Ovary (tissue), 9 donors: ENCODE data around the gene CEP112. TPM values are rescaled to one million over a fixed set of nuclear protein-coding genes. Genes with fewer than 3 reads are reported as not detected.

Source experiments
- DNase-seq, 5 donors: peaks; one replicate each; pipeline ENCODE4 v3.0.0-alpha.2; 2019 to 2020
- H3K27ac ChIP-seq, 2 donors: fragments of 200-600 bp; one replicate each; pipeline versions ENCODE4 v1.5.1 to v1.8.0; 2019 to 2022
- H3K27me3 ChIP-seq: fragments of 200-600 bp; one replicate; pipeline ENCODE4 v1.8.0; 2022
- H3K36me3 ChIP-seq: fragments of 200-600 bp; sonication (generic); one replicate; pipeline ENCODE4 v1.5.1; 2019
- H3K4me1 ChIP-seq: one replicate; pipeline ENCODE4 v1.8.1; 2013; ENCODE audit warnings: mild to moderate bottlenecking, moderate library complexity; ENCODE audit not compliant: insufficient read depth
- H3K4me3 ChIP-seq: fragments of 200-600 bp; sonication (generic); one replicate; pipeline ENCODE4 v1.5.1; 2017
- H3K9me3 ChIP-seq, 2 donors: fragments of 200-600 bp in 1 of 2; sonication (generic) in 1 of 2; one replicate each; pipeline versions ENCODE4 v1.5.1 to v1.8.1; 2013 to 2019; ENCODE audit warnings: mild to moderate bottlenecking in 1 of 2, moderate library complexity in 1 of 2
- CTCF ChIP-seq, 3 donors: fragments of 450-650 bp in 2 of 3; fragments of 200-600 bp in 1 of 3; IDR thresholded peaks; one replicate each; pipeline versions ENCODE4 v1.5.1 to v1.8.0; 2016 to 2022; ENCODE audit warnings: antibody characterized with exemption in 3 of 3, mild to moderate bottlenecking in 1 of 3
- EP300 ChIP-seq: sonication (generic); formaldehyde crosslinking; IDR thresholded peaks from one replicate; pipeline ENCODE4 v1.6.1; 2017; ENCODE audit warnings: antibody characterized with exemption
- POLR2A ChIP-seq: fragments of 450-650 bp; IDR thresholded peaks from one replicate; pipeline ENCODE4 v1.6.1; 2017; ENCODE audit warnings: antibody characterized with exemption, mild to moderate bottlenecking, moderate library complexity
- WGBS, 3 donors: extraction: QIAGEN DNeasy Blood & Tissue Kit in 1 of 3; methylation state at CpG; one replicate each; pipeline versions ENCODE4 v1.1.5 to v1.1.7; 2013 to 2017; 5-methylcytosine and 5-hydroxymethylcytosine counted together
- intact Hi-C, 4 donors: fragments of 100-400 bp; cut with DNase I; formaldehyde crosslinking; loops; one replicate each; pipeline versions ENCODE4 v1.11.0 to v1.15.1; 2022 to 2023
- polyA plus RNA-seq, 2 donors: library from polyadenylated mRNA; stranded (reverse); fragments of 200-250 nt in 1 of 2; fragments of 350-450 nt in 1 of 2; fragmentation: Illumina TruSeq in 1 of 2; extraction: RNeasy Lipid Tissue Mini Kit (QIAGEN cat#74804) in 1 of 2; gene quantifications; one replicate each; pipeline ENCODE4 v1.2.3, GENCODE V29; 2013 to 2014
- total RNA-seq, 7 donors: library from RNA; depleted of rRNA in 2 of 7; stranded (reverse); fragments of >200 nt in 2 of 7; fragmentation: NEBNext Ultra II Directional in 3 of 7; extraction: Animal tissue kit (Norgen Biotek cat#: 25700) in 3 of 7; gene quantifications; one replicate each; pipeline versions ENCODE4 v1.1.0 to v1.2.4, GENCODE V29; 2016 to 2023
- donor health status: DM: no; HTN: no; CAD: no; lungs with moderate emphysema.
- donor health status: DM: no; HTN: no; CAD: no.
- donor health status: Bipolar disorder and iron deficiency.
- donor health status: DM: yes; HTN: yes; CAD: no.
- donor health status: DM: no; HTN: no; CAD: no.
- donor health status: DM: yes; HTN: yes; CAD: no.

CEP112 gene
- total and polyA plus RNA-seq, 9 donors, result 9.3 to 25.5 (median 16.9) TPM

DNA sequence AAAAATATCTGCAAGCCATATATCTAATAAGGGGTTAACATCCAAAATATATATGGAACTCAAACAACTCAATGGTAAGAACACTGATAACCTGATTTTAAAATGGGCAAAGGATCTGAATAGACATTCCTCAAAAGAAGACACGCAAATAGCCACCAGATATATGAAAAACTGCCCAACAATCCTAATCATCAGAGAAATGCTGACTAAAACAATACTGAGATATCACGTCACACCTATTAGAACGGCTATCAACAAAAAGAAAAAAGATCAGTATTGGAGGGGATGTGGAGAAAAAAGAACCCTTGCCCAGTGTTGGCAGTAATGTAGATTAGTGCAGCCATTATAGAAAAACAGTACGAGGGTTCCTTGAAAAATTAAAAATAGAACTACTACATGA, 97.2 kb downstream of the CEP112 start:
- WGBS, 3 donors, result 94 to 98% (median 97%) methylated on average over 4 of the region's 4 CpGs
- Histone ChIP-seq H3K9me3 (no peaks in the 10 kb centered on the region), H3K27ac (no peak overlapping the region), H3K4me3 (no peak overlapping the region), H3K27me3 (no peaks in the 10 kb centered on the region), H3K36me3 (no peaks in the 10 kb centered on the region), H3K4me1 (no peaks in the 10 kb centered on the region)
- TF ChIP-seq POLR2A (no peak), EP300 (no peak), CTCF (IDR thresholded peaks at IDR 0.05) (no peak)
- no peak for DNase-seq
- intact Hi-C loops, result no loop called here

- Histone ChIP-seq H3K4me3 (no peak overlapping the region), H3K4me1 (no peaks in the 10 kb centered on the region), H3K27ac (no peak overlapping the region), H3K36me3 (no peaks in the 10 kb centered on the region), H3K9me3 (no peaks in the 10 kb centered on the region), H3K27me3 (no peaks in the 10 kb centered on the region)
- DNase-seq, result no peak
- intact Hi-C loops, result no loop called here
- 95 to 97% (median 95%) methylated on average over 3 of the region's 3 CpGs for WGBS, 3 donors
- TF ChIP-seq EP300 (no peak), POLR2A (no peak), CTCF (IDR thresholded peaks at IDR 0.05) (no peak)
Observed at GRCh38 chr17:66091445-66092080, 100.4 kb downstream of the CEP112 start.

DNA sequence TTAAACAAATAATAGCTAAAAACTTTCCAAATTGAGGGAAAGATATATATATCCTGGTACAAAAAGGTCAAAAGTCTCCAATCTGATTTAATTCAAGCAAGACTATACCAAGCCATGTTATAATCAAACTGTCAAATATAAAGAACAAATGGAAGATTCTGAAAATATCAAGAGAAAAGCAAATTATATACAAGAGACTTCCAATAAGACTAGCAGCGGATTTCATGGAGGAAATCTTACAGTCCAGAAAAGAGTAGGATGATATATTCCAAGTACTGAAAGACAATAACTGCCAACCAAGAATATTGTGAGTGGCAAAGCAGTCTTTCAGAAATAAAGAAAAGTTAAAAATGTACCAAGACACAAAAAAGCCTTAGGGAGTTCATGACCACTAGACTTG, 102.2 kb downstream of the CEP112 start:
- no peaks in the 10 kb centered on the region for H3K4me1 ChIP-seq
- H3K27me3 ChIP-seq, result no peaks in the 10 kb centered on the region
- no peaks in the 10 kb centered on the region for H3K9me3 ChIP-seq
- H3K4me3 ChIP-seq, result no peak overlapping the region
- no peaks in the 10 kb centered on the region for H3K36me3 ChIP-seq
- TF ChIP-seq CTCF (IDR thresholded peaks at IDR 0.05) (no peak), EP300 (no peak), POLR2A (no peak)
- H3K27ac ChIP-seq, result no peak overlapping the region
- 96 to 98% (median 98%) methylated on average over 1 of the region's 1 CpG for WGBS, 3 donors
- DNase-seq, result no peak
- intact Hi-C loops, result no loop called here

DNA sequence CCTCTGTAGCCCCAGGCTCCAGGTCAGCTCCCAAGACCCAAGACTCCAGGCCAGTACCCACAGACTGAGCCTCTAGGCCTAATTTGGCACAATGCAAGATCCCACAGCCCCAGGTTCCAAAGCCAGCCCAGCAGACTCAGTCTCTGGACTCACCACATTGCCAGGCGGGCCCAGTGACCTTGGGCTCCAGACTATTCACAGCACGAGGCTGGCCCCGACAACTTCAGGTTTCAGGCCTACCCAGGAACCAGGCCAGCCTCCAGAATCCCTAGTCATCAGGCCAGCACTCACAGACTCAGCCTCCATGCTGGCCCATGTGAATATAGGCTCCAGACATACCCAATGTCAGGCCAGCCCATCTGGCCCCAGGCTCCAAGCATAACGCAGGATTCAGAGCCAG, 103.8 kb downstream of the CEP112 start:
- Histone ChIP-seq H3K4me3 (no peak overlapping the region), H3K9me3 (no peaks in the 10 kb centered on the region), H3K4me1 (no peaks in the 10 kb centered on the region), H3K27me3 (no peaks in the 10 kb centered on the region), H3K27ac (no peak overlapping the region), H3K36me3 (no peaks in the 10 kb centered on the region)
- intact Hi-C loops, result no loop called here
- WGBS, 3 donors, result 95 to 100% (median 100%) methylated on average over 2 to 4 of the region's 4 CpGs
- no peak for TF ChIP-seq EP300
- TF ChIP-seq POLR2A, result no peak
- TF ChIP-seq CTCF (IDR thresholded peaks at IDR 0.05), result no peak
- DNase-seq, result no peak
